Effector memory CD4-positive, alpha-beta T cell (primary cell): ENCODE measurements around the gene AMHR2.
"Not testable (repeated sequence)": the region's sequence is repeated elsewhere in the genome, so short reads cannot be mapped to it uniquely, and the experiment has no call there.

Experiments
- DNase-seq, 3 donors: peaks; one replicate each; pipeline ENCODE4 v3.0.0-alpha.2; 2020
- H3K27ac ChIP-seq: 2 replicates; pipeline ENCODE4 v1.7.0; 2013; ENCODE audit warnings: mild to moderate bottlenecking, low read length, moderate library complexity; ENCODE audit not compliant: insufficient read depth, poor library complexity, severe bottlenecking
- H3K27me3 ChIP-seq: replicated peaks from 2 replicates; pipeline ENCODE4 v1.7.0; 2013; ENCODE audit warnings: mild to moderate bottlenecking, low read length; ENCODE audit not compliant: insufficient read depth, control insufficient read depth, poor library complexity, severe bottlenecking
- H3K36me3 ChIP-seq: 2 replicates; pipeline ENCODE4 v1.7.0; 2013; ENCODE audit warnings: mild to moderate bottlenecking, low read length, moderate library complexity; ENCODE audit not compliant: control insufficient read depth, insufficient read depth
- H3K4me1 ChIP-seq: 2 replicates; pipeline ENCODE4 v1.7.0; 2013; ENCODE audit warnings: low read length, mild to moderate bottlenecking; ENCODE audit not compliant: control insufficient read depth, insufficient read depth, poor library complexity, severe bottlenecking
- H3K4me3 ChIP-seq: 2 replicates; pipeline ENCODE4 v1.7.0; 2013; ENCODE audit warnings: low read length, low read depth, mild to moderate bottlenecking; ENCODE audit not compliant: insufficient read depth, poor library complexity, severe bottlenecking
- H3K9me3 ChIP-seq: 2 replicates; pipeline ENCODE4 v1.7.0; 2013; ENCODE audit warnings: mild to moderate bottlenecking, low read length, moderate library complexity; ENCODE audit not compliant: control insufficient read depth

AMHR2 gene

GRCh38 chr12:53413485-53414204 lies 10.0 kb upstream of the AMHR2 start:
- Histone ChIP-seq H3K4me1 (peaks cover 4% of the 10 kb centered on the region), H3K36me3 (peaks cover 21% of the 10 kb centered on the region), H3K27me3 (no peaks in the 10 kb centered on the region), H3K4me3 (no peak overlapping the region), H3K27ac (no peak overlapping the region), H3K9me3 (no peaks in the 10 kb centered on the region)
- DNase-seq: no peak

- no peak for DNase-seq
- Histone ChIP-seq H3K27me3 (no peaks in the 10 kb centered on the region), H3K36me3 (peaks cover 9% of the 10 kb centered on the region), H3K4me3 (no peak overlapping the region), H3K27ac (no peak overlapping the region), H3K9me3 (no peaks in the 10 kb centered on the region), H3K4me1 (peaks cover 4% of the 10 kb centered on the region)
These were observed 8.8 kb upstream of the AMHR2 start for GRCh38 chr12:53414756-53415417.

GRCh38 chr12:53415752-53416389 lies 7.8 kb upstream of the AMHR2 start:
- H3K36me3 ChIP-seq, DNase-seq, H3K9me3 ChIP-seq, H3K4me1 ChIP-seq, H3K27me3 ChIP-seq, H3K27ac ChIP-seq, H3K4me3 ChIP-seq: not testable (repeated sequence)

GRCh38 chr12:53417291-53417816 lies 6.3 kb upstream of the AMHR2 start:
- H3K4me3 ChIP-seq, H3K27ac ChIP-seq, H3K36me3 ChIP-seq, H3K4me1 ChIP-seq, DNase-seq, H3K9me3 ChIP-seq, H3K27me3 ChIP-seq: not testable (repeated sequence)

- no peak for DNase-seq
- Histone ChIP-seq H3K27me3 (no peaks in the 10 kb centered on the region), H3K9me3 (no peaks in the 10 kb centered on the region), H3K27ac (no peak overlapping the region), H3K4me1 (peaks cover 4% of the 10 kb centered on the region), H3K36me3 (no peaks in the 10 kb centered on the region), H3K4me3 (no peak overlapping the region)
These were observed 5.4 kb upstream of the AMHR2 start for GRCh38 chr12:53418221-53418620.

- H3K27ac ChIP-seq: no peak overlapping the region
- no peak for DNase-seq
- H3K4me3 ChIP-seq: no peak overlapping the region
- no peaks in the 10 kb centered on the region for H3K9me3 ChIP-seq
- no peaks in the 10 kb centered on the region for H3K27me3 ChIP-seq
- no peaks in the 10 kb centered on the region for H3K36me3 ChIP-seq
- H3K4me1 ChIP-seq: peaks cover 4% of the 10 kb centered on the region
These were observed 3.9 kb upstream of the AMHR2 start for GRCh38 chr12:53419756-53420155.

GRCh38 chr12:53422247-53422646 lies 1.4 kb upstream of the AMHR2 start:
- H3K27ac ChIP-seq, H3K36me3 ChIP-seq, DNase-seq, H3K4me1 ChIP-seq, H3K9me3 ChIP-seq, H3K27me3 ChIP-seq, H3K4me3 ChIP-seq: not testable (repeated sequence)

GRCh38 chr12:53424626-53425514 lies 1.2 kb downstream of the AMHR2 start:
- Histone ChIP-seq H3K4me3 (no peak overlapping the region), H3K27ac (no peak overlapping the region), H3K27me3 (no peaks in the 10 kb centered on the region), H3K9me3 (no peaks in the 10 kb centered on the region), H3K36me3 (no peaks in the 10 kb centered on the region), H3K4me1 (peaks cover 4% of the 10 kb centered on the region)
- DNase-seq: no peak

- no peak for DNase-seq
- no peaks in the 10 kb centered on the region for H3K9me3 ChIP-seq
These were observed 2.0 kb downstream of the AMHR2 start for GRCh38 chr12:53425515-53426150.

More at GRCh38 chr12:53425515-53426150, 2.0 kb downstream of the AMHR2 start:
- Histone ChIP-seq H3K4me1 (peaks cover 4% of the 10 kb centered on the region), H3K27ac (no peak overlapping the region), H3K36me3 (no peaks in the 10 kb centered on the region), H3K27me3 (no peaks in the 10 kb centered on the region), H3K4me3 (no peak overlapping the region)
